HuH-7 (cell line): Measurements from ENCODE around the gene PRELID2.
"Not testable (repeated sequence)": the region's sequence is repeated elsewhere in the genome, so short reads cannot be mapped to it uniquely, and the experiment has no call there.

ENCODE experiments used
- DNase-seq: peaks from one replicate; pipeline ENCODE4 v3.0.0; 2011; ENCODE audit warnings: low spot score

PRELID2 gene

GRCh38 chr5:145838276-145838675 lies 3.1 kb upstream of the PRELID2 start:
- DNase-seq = no peak

GRCh38 chr5:145836241-145836640 lies 1.1 kb upstream of the PRELID2 start:
- DNase-seq = not testable (repeated sequence)

GRCh38 chr5:145835848-145836239 lies 702 bp upstream of the PRELID2 start:
- DNase-seq = no peak

- DNase-seq = no peak
These were observed 607 bp downstream of the PRELID2 start for GRCh38 chr5:145834554-145834916.

- no peak for DNase-seq
These were observed 1.4 kb downstream of the PRELID2 start for GRCh38 chr5:145833631-145834200.

- no peak for DNase-seq
These were observed 4.5 kb downstream of the PRELID2 start for GRCh38 chr5:145830594-145830993.

- DNase-seq = no peak
These were observed 5.3 kb downstream of the PRELID2 start for GRCh38 chr5:145829708-145830361.

GRCh38 chr5:145826895-145827674 lies 8.1 kb downstream of the PRELID2 start:
- no peak for DNase-seq

GRCh38 chr5:145825751-145826180 lies 9.4 kb downstream of the PRELID2 start:
- DNase-seq = peak; percentile 20

- DNase-seq = no peak
These were observed 11.1 kb downstream of the PRELID2 start for GRCh38 chr5:145824040-145824439.

GRCh38 chr5:145818604-145819003 lies 16.5 kb downstream of the PRELID2 start:
- no peak for DNase-seq

GRCh38 chr5:145812877-145813276 lies 22.3 kb downstream of the PRELID2 start:
- DNase-seq = no peak

- DNase-seq = no peak
These were observed 23.1 kb downstream of the PRELID2 start for GRCh38 chr5:145811834-145812625.

GRCh38 chr5:145806923-145807322 lies 28.2 kb downstream of the PRELID2 start:
- no peak for DNase-seq

- DNase-seq = no peak
These were observed 29.3 kb downstream of the PRELID2 start for GRCh38 chr5:145805819-145806218.

GRCh38 chr5:145804701-145805100 lies 30.4 kb downstream of the PRELID2 start:
- DNase-seq = no peak

- DNase-seq = no peak
These were observed 31.8 kb downstream of the PRELID2 start for GRCh38 chr5:145803112-145804004.

- no peak for DNase-seq
These were observed 33.9 kb downstream of the PRELID2 start for GRCh38 chr5:145801195-145801594.

GRCh38 chr5:145800181-145800580 lies 35.0 kb downstream of the PRELID2 start:
- DNase-seq = no peak

- not testable (repeated sequence) for DNase-seq
These were observed 36.6 kb downstream of the PRELID2 start for GRCh38 chr5:145798503-145798902.

GRCh38 chr5:145797336-145797735 lies 37.8 kb downstream of the PRELID2 start:
- no peak for DNase-seq
